Measurements from ENCODE around the gene BAG3.

Gene BAG3

GRCh38 chr10:119715628-119716505 lies 64.7 kb downstream of the BAG3 start:
- TF ChIP-seq, protein P1, sequence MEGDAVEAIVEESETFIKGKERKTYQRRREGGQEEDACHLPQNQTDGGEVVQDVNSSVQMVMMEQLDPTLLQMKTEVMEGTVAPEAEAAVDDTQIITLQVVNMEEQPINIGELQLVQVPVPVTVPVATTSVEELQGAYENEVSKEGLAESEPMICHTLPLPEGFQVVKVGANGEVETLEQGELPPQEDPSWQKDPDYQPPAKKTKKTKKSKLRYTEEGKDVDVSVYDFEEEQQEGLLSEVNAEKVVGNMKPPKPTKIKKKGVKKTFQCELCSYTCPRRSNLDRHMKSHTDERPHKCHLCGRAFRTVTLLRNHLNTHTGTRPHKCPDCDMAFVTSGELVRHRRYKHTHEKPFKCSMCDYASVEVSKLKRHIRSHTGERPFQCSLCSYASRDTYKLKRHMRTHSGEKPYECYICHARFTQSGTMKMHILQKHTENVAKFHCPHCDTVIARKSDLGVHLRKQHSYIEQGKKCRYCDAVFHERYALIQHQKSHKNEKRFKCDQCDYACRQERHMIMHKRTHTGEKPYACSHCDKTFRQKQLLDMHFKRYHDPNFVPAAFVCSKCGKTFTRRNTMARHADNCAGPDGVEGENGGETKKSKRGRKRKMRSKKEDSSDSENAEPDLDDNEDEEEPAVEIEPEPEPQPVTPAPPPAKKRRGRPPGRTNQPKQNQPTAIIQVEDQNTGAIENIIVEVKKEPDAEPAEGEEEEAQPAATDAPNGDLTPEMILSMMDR (IDR thresholded peaks at IDR 0.05; ENCODE audit: insufficient read depth, low read length, poor library complexity, severe bottlenecking): no peak
- DNase-seq (ENCODE audit: extremely low read depth, insufficient read length): no peak
- no peak overlapping the region for H3K4me3 ChIP-seq (replicated peaks; ENCODE audit: low read depth, low read length)
- H3K27me3 ChIP-seq (replicated peaks; ENCODE audit: control insufficient read depth, insufficient read depth, low read length): no peaks in the 10 kb centered on the region
- no peaks in the 10 kb centered on the region for H3K36me3 ChIP-seq (ENCODE audit: control insufficient read depth, insufficient read depth, low read length)

- DNase-seq (ENCODE audit: extremely low read depth, insufficient read length): no peak
- TF ChIP-seq, protein P1 (IDR thresholded peaks at IDR 0.05; ENCODE audit: insufficient read depth, low read length, poor library complexity, severe bottlenecking): no peak
- H3K4me3 ChIP-seq (replicated peaks; ENCODE audit: low read depth, low read length): no peak overlapping the region
- H3K36me3 ChIP-seq (ENCODE audit: control insufficient read depth, insufficient read depth, low read length): no peaks in the 10 kb centered on the region
- no peaks in the 10 kb centered on the region for H3K27me3 ChIP-seq (replicated peaks; ENCODE audit: control insufficient read depth, insufficient read depth, low read length)
Observed at GRCh38 chr10:119723161-119723560, 72.0 kb downstream of the BAG3 start.

GRCh38 chr10:119723624-119724023 lies 72.4 kb downstream of the BAG3 start:
- no peaks in the 10 kb centered on the region for H3K27me3 ChIP-seq (replicated peaks; ENCODE audit: control insufficient read depth, insufficient read depth, low read length)
- no peaks in the 10 kb centered on the region for H3K36me3 ChIP-seq (ENCODE audit: control insufficient read depth, insufficient read depth, low read length)
- DNase-seq (ENCODE audit: extremely low read depth, insufficient read length): no peak
- TF ChIP-seq, protein P1 (IDR thresholded peaks at IDR 0.05; ENCODE audit: insufficient read depth, low read length, poor library complexity, severe bottlenecking): no peak
- no peak overlapping the region for H3K4me3 ChIP-seq (replicated peaks; ENCODE audit: low read depth, low read length)

DNA sequence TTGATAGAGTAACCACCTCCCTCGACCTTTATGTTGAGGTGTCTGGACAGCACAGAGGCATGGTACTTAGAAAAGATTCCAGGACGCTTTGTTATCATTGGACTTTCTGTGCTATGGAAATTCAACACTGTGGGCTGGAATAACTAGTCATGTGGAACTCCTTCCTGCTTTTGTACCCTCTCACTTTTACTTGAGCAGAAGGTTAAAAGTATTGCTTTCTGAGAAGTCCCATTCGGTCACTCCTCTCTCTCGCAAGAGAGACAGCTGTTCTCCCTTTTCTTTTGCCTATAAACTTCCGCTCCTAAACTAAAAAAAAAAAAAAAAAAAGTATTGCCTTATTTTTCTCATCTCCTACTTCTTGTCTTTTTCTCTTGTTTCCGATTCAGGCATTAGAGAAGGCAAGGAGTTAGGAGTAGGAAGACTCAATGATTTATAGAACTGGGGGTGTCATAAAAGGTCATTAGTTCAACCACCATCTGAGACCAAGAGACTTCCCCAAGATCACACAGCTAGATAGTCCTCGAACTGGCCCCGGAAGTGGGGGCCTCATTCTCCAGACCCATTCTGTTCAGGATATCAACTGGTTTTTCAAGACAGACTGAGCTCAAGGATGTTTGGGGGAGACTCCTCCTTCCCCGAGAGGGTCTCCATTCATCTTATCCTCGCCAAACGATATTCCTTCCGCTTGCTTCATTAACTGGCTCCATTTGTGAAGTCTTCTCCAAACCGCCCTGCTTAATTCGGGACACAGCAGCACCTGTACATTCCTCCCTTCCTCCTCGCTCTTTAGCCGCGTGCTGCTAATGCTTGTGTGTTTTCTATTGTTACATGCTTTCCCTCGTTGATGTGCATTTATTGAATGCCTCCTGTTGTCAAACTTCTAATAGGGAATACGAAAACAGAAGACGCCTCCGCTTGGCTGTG lies 73.7 kb downstream of the BAG3 start:
- TF ChIP-seq, protein P1 (IDR thresholded peaks at IDR 0.05; ENCODE audit: insufficient read depth, low read length, poor library complexity, severe bottlenecking): no peak
- Histone ChIP-seq H3K27me3 (replicated peaks; ENCODE audit: control insufficient read depth, insufficient read depth, low read length) (no peaks in the 10 kb centered on the region), H3K36me3 (ENCODE audit: control insufficient read depth, insufficient read depth, low read length) (no peaks in the 10 kb centered on the region)

DNA sequence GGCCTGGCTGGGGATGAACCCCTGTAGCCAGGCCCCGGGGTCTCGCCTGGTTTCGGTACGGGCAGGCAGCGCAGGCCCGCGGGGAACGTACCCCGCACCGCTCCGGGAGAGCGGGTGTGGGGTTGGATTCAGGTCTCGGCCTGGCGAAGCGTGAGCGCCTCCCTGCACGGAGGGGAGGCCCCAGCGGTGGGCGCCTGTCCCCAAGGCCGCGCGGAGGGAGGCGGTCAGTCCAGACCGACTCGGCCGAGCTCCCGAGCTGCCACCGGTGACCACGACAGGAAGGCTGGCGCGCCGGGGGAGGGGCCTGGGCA lies 74.3 kb downstream of the BAG3 start:
- H3K36me3 ChIP-seq (ENCODE audit: control insufficient read depth, insufficient read depth, low read length): no peaks in the 10 kb centered on the region
- peak overlapping the region; percentile 78 for H3K4me3 ChIP-seq (replicated peaks; ENCODE audit: low read depth, low read length)
- H3K27me3 ChIP-seq (replicated peaks; ENCODE audit: control insufficient read depth, insufficient read depth, low read length): no peaks in the 10 kb centered on the region
- TF ChIP-seq, protein P1 (IDR thresholded peaks at IDR 0.05; ENCODE audit: insufficient read depth, low read length, poor library complexity, severe bottlenecking): no peak
- no peak for DNase-seq (ENCODE audit: extremely low read depth, insufficient read length)

More for the DNA sequence above, 73.7 kb downstream of the BAG3 start:
- peak; percentile 43 for DNase-seq (ENCODE audit: extremely low read depth, insufficient read length)
- H3K4me3 ChIP-seq (replicated peaks; ENCODE audit: low read depth, low read length): peak overlapping the region; percentile 78

All from GM06990 (cell line).